CD14-positive monocyte (primary cell): ENCODE results near the gene THSD4. TPM values are rescaled to one million over a fixed set of nuclear protein-coding genes. Genes with fewer than 3 reads are reported as not detected.

ENCODE experiments used
- DNase-seq, 3 donors: peaks; one replicate each; pipeline ENCODE4 v3.0.0-alpha.2; 2011 to 2022
- H2AFZ ChIP-seq: 2 replicates; pipeline ENCODE4 v1.6.0; 2012; ENCODE audit warnings: mild to moderate bottlenecking, low read depth, low read length, inconsistent platforms; ENCODE audit not compliant: insufficient read depth, poor library complexity, severe bottlenecking
- H3K27ac ChIP-seq, 2 donors: 1 replicate in 1 of 2; 2 replicates in 1 of 2; pipeline ENCODE4 v1.5.1; 2012 to 2013; ENCODE audit warnings: low read length in 2 of 2, control low read depth in 1 of 2, inconsistent platforms in 1 of 2, low read depth in 1 of 2, mild to moderate bottlenecking in 1 of 2
- H3K27me3 ChIP-seq, 2 donors: one replicate each; pipeline versions ENCODE4 v1.6.0 to v1.6.1; 2011 to 2013; ENCODE audit warnings: low read length in 2 of 2; ENCODE audit not compliant: control insufficient read depth in 2 of 2, insufficient read depth in 2 of 2
- H3K36me3 ChIP-seq, 2 donors: replicated peaks in 1 of 2; 1 replicate in 1 of 2; 2 replicates in 1 of 2; pipeline versions ENCODE4 v1.5.1 to v1.6.1; 2012 to 2013; ENCODE audit warnings: low read length in 2 of 2, control low read depth in 1 of 2, inconsistent platforms in 1 of 2, mild to moderate bottlenecking in 1 of 2; ENCODE audit not compliant: insufficient read depth in 2 of 2, control insufficient read depth in 1 of 2
- H3K4me1 ChIP-seq, 2 donors: 1 replicate in 1 of 2; 2 replicates in 1 of 2; pipeline versions ENCODE4 v1.5.1 to v1.6.1; 2012 to 2013; ENCODE audit warnings: low read length in 2 of 2, control low read depth in 1 of 2, inconsistent platforms in 1 of 2, mild to moderate bottlenecking in 1 of 2, moderate library complexity in 1 of 2; ENCODE audit not compliant: insufficient read depth in 2 of 2, control insufficient read depth in 1 of 2
- H3K4me2 ChIP-seq: replicated peaks from 2 replicates; pipeline ENCODE3; 2012; ENCODE audit warnings: low read length, moderate library complexity, mild to moderate bottlenecking; ENCODE audit not compliant: poor library complexity, severe bottlenecking; ENCODE audit errors: extremely low read depth
- H3K4me3 ChIP-seq, 3 experiments: fragments of 200-600 bp in 1 of 3; sonication (generic) in 1 of 3; replicated peaks in 1 of 3; 1 replicate in 2 of 3; 2 replicates in 1 of 3; pipeline ENCODE4 v1.5.1; 2011 to 2013; ENCODE audit warnings: low read length in 3 of 3, mild to moderate bottlenecking in 3 of 3, control low read depth in 2 of 3, low read depth in 2 of 3, inconsistent platforms in 1 of 3, moderate library complexity in 1 of 3
- H3K79me2 ChIP-seq: 2 replicates; pipeline ENCODE4 v1.6.0; 2012; ENCODE audit warnings: mild to moderate bottlenecking, control low read depth, inconsistent platforms, low read length, moderate library complexity; ENCODE audit not compliant: insufficient read depth
- H3K9ac ChIP-seq: 2 replicates; pipeline ENCODE4 v1.6.0; 2017; ENCODE audit warnings: low read length, mild to moderate bottlenecking; ENCODE audit not compliant: insufficient read depth, poor library complexity, severe bottlenecking
- H3K9me3 ChIP-seq, 2 donors: replicated peaks in 1 of 2; 1 replicate in 1 of 2; 2 replicates in 1 of 2; pipeline versions ENCODE4 v1.5.1 to v1.6.1; 2012 to 2013; ENCODE audit warnings: low read length in 2 of 2, control low read depth in 1 of 2; ENCODE audit not compliant: control insufficient read depth in 1 of 2, insufficient read depth in 1 of 2
- H4K20me1 ChIP-seq: 2 replicates; pipeline ENCODE4 v1.6.0; 2012; ENCODE audit warnings: mild to moderate bottlenecking, low read length, control low read depth, moderate library complexity; ENCODE audit not compliant: insufficient read depth
- H3K27ac Mint-ChIP-seq, 7 donors: one replicate each; pipeline ENCODE4 v1.8.0; 2020; ENCODE audit warnings: mild to moderate bottlenecking in 7 of 7, mixed read lengths in 7 of 7, moderate library complexity in 6 of 7, inconsistent platforms in 2 of 7
- H3K27me3 Mint-ChIP-seq, 3 donors: one replicate each; pipeline ENCODE4 v1.8.0; 2021 to 2022; ENCODE audit warnings: low read depth in 3 of 3, mild to moderate bottlenecking in 3 of 3, mixed read lengths in 3 of 3, moderate library complexity in 3 of 3, inconsistent platforms in 1 of 3
- H3K36me3 Mint-ChIP-seq, 2 donors: one replicate each; pipeline ENCODE4 v1.8.0; 2020; ENCODE audit warnings: mixed read lengths in 2 of 2, inconsistent platforms in 1 of 2, mild to moderate bottlenecking in 1 of 2
- H3K4me1 Mint-ChIP-seq: one replicate; pipeline ENCODE4 v1.8.0; 2020; ENCODE audit warnings: mild to moderate bottlenecking, mixed read lengths
- H3K4me3 Mint-ChIP-seq, 2 donors: one replicate each; pipeline ENCODE4 v1.8.0; 2020; ENCODE audit warnings: mild to moderate bottlenecking in 2 of 2, mixed read lengths in 2 of 2, moderate library complexity in 1 of 2
- H3K9me3 Mint-ChIP-seq, 7 donors: one replicate each; pipeline ENCODE4 v1.8.0; 2020 to 2022; ENCODE audit warnings: mixed read lengths in 7 of 7, mild to moderate bottlenecking in 6 of 7, moderate library complexity in 6 of 7, inconsistent platforms in 2 of 7
- CTCF ChIP-seq: fragments of 200-600 bp; IDR thresholded peaks from one replicate; pipeline ENCODE4 v1.8.0; 2022; ENCODE audit warnings: antibody characterized with exemption, mild to moderate bottlenecking
- WGBS: methylation state at CpG from one replicate; pipeline ENCODE4 v1.1.5; 2013; ENCODE audit warnings: missing lambda C conversion rate; ENCODE audit not compliant: insufficient coverage; 5-methylcytosine and 5-hydroxymethylcytosine counted together
- intact Hi-C, 2 donors: fragments of 100-400 bp; cut with micrococcal nuclease; formaldehyde crosslinking; loops; one replicate each; pipeline versions ENCODE4 v1.15.0 to v1.15.1; 2023
- polyA plus RNA-seq, 3 donors: library from polyadenylated mRNA; depleted of rRNA in 1 of 3; unstranded in 2 of 3; stranded (reverse) in 1 of 3; fragments of 300-500 nt in 2 of 3; fragments of >200 nt in 1 of 3; fragmentation: Illumina TruSeq in 2 of 3; gene quantifications; 1 replicate in 2 of 3; 2 replicates in 1 of 3; pipeline ENCODE4 v1.2.3, GENCODE V29; 2012 to 2021

Gene THSD4
- polyA plus RNA-seq, 3 donors, result not detected

- Histone ChIP-seq H3K9ac (no peak overlapping the region), H3K4me2 (no peak overlapping the region), H4K20me1 (no peaks in the 10 kb centered on the region), H3K27ac (no peak overlapping the region), H2AFZ (peak overlapping the region; percentile 51), H3K79me2 (no peaks in the 10 kb centered on the region), H3K36me3 (no peaks in the 10 kb centered on the region), H3K27me3 (no peaks in the 10 kb centered on the region), H3K4me3 (no peak overlapping the region), H3K4me1 (peaks cover 0 to 4% of the 10 kb centered on the region in 2 donors), H3K9me3 (no peaks in the 10 kb centered on the region)
- intact Hi-C loops, result loop anchor here (2.0 to 5.0 kb wide), 2 partner anchors 376 to 377 kb away; no protein-coding TSS in a partner anchor
- Mint-ChIP-seq H3K27ac (no peak overlapping the region), H3K4me3 (peak overlapping the region in 1 of 2 donors; percentile 58), H3K9me3 (no peaks in the 10 kb centered on the region), H3K4me1 (peaks cover 8% of the 10 kb centered on the region), H3K36me3 (no peaks in the 10 kb centered on the region), H3K27me3 (peaks cover 3 to 6% (median 4%) of the 10 kb centered on the region in 3 donors)
- WGBS, result 0% methylated on average over 5 of the region's 13 CpGs
- peak in 2 of 3 donors; percentile 12 to 21 for DNase-seq
- peak; percentile 86 for TF ChIP-seq CTCF
Observed at GRCh38 chr15:71780115-71780976, 665.1 kb downstream of the THSD4 start.

GRCh38 chr15:71781179-71781964, 666.1 kb downstream of the THSD4 start:
- Histone ChIP-seq H3K4me2 (no peak overlapping the region), H3K36me3 (no peaks in the 10 kb centered on the region), H3K4me3 (no peak overlapping the region), H3K79me2 (no peaks in the 10 kb centered on the region), H2AFZ (no peak overlapping the region), H3K27me3 (no peaks in the 10 kb centered on the region), H3K9me3 (no peaks in the 10 kb centered on the region), H3K9ac (no peak overlapping the region), H3K4me1 (peaks cover 0 to 4% of the 10 kb centered on the region in 2 donors), H4K20me1 (no peaks in the 10 kb centered on the region), H3K27ac (no peak overlapping the region)
- no peak for TF ChIP-seq CTCF
- Mint-ChIP-seq H3K4me3 (no peak overlapping the region), H3K27ac (no peak overlapping the region), H3K9me3 (no peaks in the 10 kb centered on the region), H3K36me3 (no peaks in the 10 kb centered on the region), H3K27me3 (peaks cover 3 to 6% (median 4%) of the 10 kb centered on the region in 3 donors), H3K4me1 (peaks cover 8% of the 10 kb centered on the region)
- intact Hi-C loops, result loop anchor here (2.0 to 5.0 kb wide), 2 partner anchors 375 to 376 kb away; no protein-coding TSS in a partner anchor
- no peak for DNase-seq
- WGBS, result 90% methylated on average over 6 of the region's 9 CpGs
